Transverse colon (tissue), 4 donors: Measurements from ENCODE around the gene TOLLIP.

Experiments
- CTCF ChIP-seq, 5 experiments: fragments of 200-600 bp in 3 of 5; fragments of 450-650 bp in 2 of 5; sonication (generic) in 3 of 5; IDR thresholded peaks; 1 replicate in 2 of 5; 2 replicates in 3 of 5; pipeline ENCODE4 v1.5.1; 2016 to 2017; ENCODE audit warnings: antibody characterized with exemption in 5 of 5, inconsistent platforms in 3 of 5, mild to moderate bottlenecking in 2 of 5, moderate library complexity in 1 of 5
- EP300 ChIP-seq: sonication (generic); formaldehyde crosslinking; IDR thresholded peaks from one replicate; pipeline ENCODE4 v1.6.1; 2017; ENCODE audit warnings: antibody characterized with exemption, low read depth
- POLR2A ChIP-seq: fragments of 450-650 bp; IDR thresholded peaks from one replicate; pipeline ENCODE4 v1.6.1; 2016; ENCODE audit warnings: antibody characterized with exemption, mild to moderate bottlenecking, moderate library complexity
- POLR2AphosphoS5 ChIP-seq, 3 donors: sonication (generic); formaldehyde crosslinking; IDR thresholded peaks; one replicate each; pipeline ENCODE4 v1.6.1; 2016; ENCODE audit warnings: antibody characterized with exemption in 3 of 3

- TF ChIP-seq CTCF (IDR thresholded peaks at IDR 0.05) (no peak), POLR2A (no peak), POLR2AphosphoS5 (IDR thresholded peaks at IDR 0.05) (no peak), EP300 (no peak)
Measured at GRCh38 chr11:1278766-1279673, 30.4 kb downstream of the TOLLIP start.
